Omental fat pad (tissue), 4 donors: ENCODE measurements around the gene MAPK10. TPM values are rescaled to one million over a fixed set of nuclear protein-coding genes. Genes with fewer than 3 reads are reported as not detected.

Experiments used
- ATAC-seq: fragments of 150-250 bp; one replicate; pipeline ENCODE4 v1.9.1; 2016; ENCODE audit warnings: mild to moderate bottlenecking, moderate library complexity; ENCODE audit not compliant: low FRiP score
- DNase-seq: peaks from one replicate; pipeline ENCODE4 v3.0.0-alpha.2; 2019; ENCODE audit warnings: low spot score
- CTCF ChIP-seq, 3 donors: fragments of 450-650 bp; IDR thresholded peaks; one replicate each; pipeline ENCODE4 v1.5.1; 2016 to 2017; ENCODE audit warnings: antibody characterized with exemption in 3 of 3, mild to moderate bottlenecking in 3 of 3, moderate library complexity in 2 of 3
- small RNA-seq: library from RNA; depleted of rRNA; stranded (forward); fragments of <200 nt; gene quantifications from one replicate; pipeline ENCODE3, GENCODE V24; 2016
- total RNA-seq, 4 donors: library from RNA; depleted of rRNA; stranded (reverse); fragments of >200 nt; gene quantifications; one replicate each; pipeline ENCODE4 v1.1.0, GENCODE V29; 2016

MAPK10 gene
- total RNA-seq, 4 donors from 2014 or later, result 38.5 to 51.3 (median 41.4) TPM

- no peak for TF ChIP-seq CTCF (IDR thresholded peaks at IDR 0.05)
- ATAC-seq (no peak), DNase-seq (no peak)
Observed at GRCh38 chr4:85951099-85951498, 408.8 kb downstream of the MAPK10 start.

GRCh38 chr4:85946821-85947220, 413.0 kb downstream of the MAPK10 start:
- ATAC-seq, result no peak
- DNase-seq, result no peak
- no peak for TF ChIP-seq CTCF (IDR thresholded peaks at IDR 0.05)

DNA sequence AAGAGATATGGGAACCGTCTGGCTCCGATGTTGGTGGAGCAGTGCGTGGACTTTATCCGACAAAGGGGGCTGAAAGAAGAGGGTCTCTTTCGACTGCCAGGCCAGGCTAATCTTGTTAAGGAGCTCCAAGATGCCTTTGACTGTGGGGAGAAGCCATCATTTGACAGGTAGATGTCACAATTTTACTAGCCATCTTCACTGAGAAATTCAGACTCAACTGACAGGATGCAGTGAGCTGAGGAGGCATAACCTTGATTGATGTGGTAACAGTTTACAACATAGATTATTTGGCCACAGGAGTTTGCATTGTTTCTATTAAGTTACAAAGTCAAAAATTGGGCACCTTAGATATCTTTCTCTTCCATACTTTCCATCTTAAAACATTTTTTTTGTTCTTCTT, 417.7 kb downstream of the MAPK10 start:
- no peak for DNase-seq
- ATAC-seq, result no peak

GRCh38 chr4:85940151-85940550, 419.7 kb downstream of the MAPK10 start:
- DNase-seq (no peak), ATAC-seq (no peak)

More for the DNA sequence above, 417.7 kb downstream of the MAPK10 start:
- TF ChIP-seq CTCF (IDR thresholded peaks at IDR 0.05), result no peak

More at GRCh38 chr4:85940151-85940550, 419.7 kb downstream of the MAPK10 start:
- no peak for TF ChIP-seq CTCF (IDR thresholded peaks at IDR 0.05)

Small RNA genes lying within 50 kb of the gene (small RNA-seq; reads per million reads assigned to genes)
- gene RN7SKP96, result not detected

Other genes starting within 250 kb of the MAPK10 start
- 10 to 100 TPM; 23.4 to 80.1 (median 26.2) TPM for gene PTPN13, start 234.3 kb upstream of the MAPK10 start, total RNA-seq